ENCODE data around the gene TRAPPC2L. TPM values are rescaled to one million over a fixed set of nuclear protein-coding genes. Genes with fewer than 3 reads are reported as not detected.

Gene TRAPPC2L
- total RNA-seq, 3 donors from 2014 or later = 32.1 to 37.8 (median 34.4) TPM

DNA sequence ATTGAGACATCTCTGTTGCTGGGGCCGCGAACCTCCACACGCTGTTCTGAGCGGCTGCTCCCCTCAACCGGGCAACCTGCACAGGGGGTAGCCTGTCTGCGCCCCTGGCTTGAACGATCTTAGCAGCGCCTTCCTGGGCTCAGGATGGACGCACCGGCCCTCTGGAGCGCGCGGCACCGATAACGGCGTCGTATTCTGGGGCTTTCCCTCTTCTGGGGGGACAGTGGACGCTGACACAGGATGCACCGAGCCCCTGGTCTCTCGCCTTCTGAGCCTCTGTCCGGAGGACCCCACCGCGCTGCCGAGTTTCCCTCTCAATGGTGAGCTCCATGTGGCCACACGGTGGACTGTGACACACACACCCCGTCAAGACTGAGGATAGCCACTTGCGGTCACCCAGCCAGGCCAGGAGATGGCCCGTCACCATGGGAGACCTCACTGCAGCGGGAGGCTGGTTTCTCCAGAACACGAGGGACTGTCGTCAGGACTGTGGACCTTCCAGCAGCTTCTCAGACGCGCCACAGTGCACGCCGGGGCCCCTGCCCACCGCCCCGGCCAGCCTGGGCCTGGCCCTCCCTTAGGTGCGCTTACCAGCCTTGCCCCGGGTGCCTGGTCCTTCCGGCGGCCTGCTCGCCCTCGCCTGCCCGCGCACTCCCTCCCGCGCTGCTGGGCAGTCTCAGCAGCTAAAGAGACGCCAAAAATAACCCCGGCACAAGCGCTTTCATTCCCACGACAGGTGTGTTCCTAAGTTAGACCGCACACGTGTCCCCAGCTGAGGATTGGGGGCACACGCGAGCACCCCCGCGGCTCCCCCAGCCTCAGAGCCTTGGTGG lies 39.5 kb downstream of the TRAPPC2L start:
- H3K4me1 ChIP-seq = no peaks in the 10 kb centered on the region
- H3K4me3 ChIP-seq = no peak overlapping the region
- no peaks in the 10 kb centered on the region for H3K9me3 ChIP-seq
- no peaks in the 10 kb centered on the region for H3K27me3 ChIP-seq
- DNase-seq (ENCODE audit: low spot score in 2 of 2) = no peak
- intact Hi-C loops (cut with DNase I; ENCODE audit: low total_unique reads) = no loop called here
- TF ChIP-seq, protein P1, sequence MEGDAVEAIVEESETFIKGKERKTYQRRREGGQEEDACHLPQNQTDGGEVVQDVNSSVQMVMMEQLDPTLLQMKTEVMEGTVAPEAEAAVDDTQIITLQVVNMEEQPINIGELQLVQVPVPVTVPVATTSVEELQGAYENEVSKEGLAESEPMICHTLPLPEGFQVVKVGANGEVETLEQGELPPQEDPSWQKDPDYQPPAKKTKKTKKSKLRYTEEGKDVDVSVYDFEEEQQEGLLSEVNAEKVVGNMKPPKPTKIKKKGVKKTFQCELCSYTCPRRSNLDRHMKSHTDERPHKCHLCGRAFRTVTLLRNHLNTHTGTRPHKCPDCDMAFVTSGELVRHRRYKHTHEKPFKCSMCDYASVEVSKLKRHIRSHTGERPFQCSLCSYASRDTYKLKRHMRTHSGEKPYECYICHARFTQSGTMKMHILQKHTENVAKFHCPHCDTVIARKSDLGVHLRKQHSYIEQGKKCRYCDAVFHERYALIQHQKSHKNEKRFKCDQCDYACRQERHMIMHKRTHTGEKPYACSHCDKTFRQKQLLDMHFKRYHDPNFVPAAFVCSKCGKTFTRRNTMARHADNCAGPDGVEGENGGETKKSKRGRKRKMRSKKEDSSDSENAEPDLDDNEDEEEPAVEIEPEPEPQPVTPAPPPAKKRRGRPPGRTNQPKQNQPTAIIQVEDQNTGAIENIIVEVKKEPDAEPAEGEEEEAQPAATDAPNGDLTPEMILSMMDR (IDR thresholded peaks at IDR 0.05) = no peak
- TF ChIP-seq POLR2A (IDR thresholded peaks at IDR 0.05) (no peak), POLR2AphosphoS5 (IDR thresholded peaks at IDR 0.05) (no peak)
- no peaks in the 10 kb centered on the region for H3K36me3 ChIP-seq
- H3K27ac ChIP-seq = no peak overlapping the region

DNA sequence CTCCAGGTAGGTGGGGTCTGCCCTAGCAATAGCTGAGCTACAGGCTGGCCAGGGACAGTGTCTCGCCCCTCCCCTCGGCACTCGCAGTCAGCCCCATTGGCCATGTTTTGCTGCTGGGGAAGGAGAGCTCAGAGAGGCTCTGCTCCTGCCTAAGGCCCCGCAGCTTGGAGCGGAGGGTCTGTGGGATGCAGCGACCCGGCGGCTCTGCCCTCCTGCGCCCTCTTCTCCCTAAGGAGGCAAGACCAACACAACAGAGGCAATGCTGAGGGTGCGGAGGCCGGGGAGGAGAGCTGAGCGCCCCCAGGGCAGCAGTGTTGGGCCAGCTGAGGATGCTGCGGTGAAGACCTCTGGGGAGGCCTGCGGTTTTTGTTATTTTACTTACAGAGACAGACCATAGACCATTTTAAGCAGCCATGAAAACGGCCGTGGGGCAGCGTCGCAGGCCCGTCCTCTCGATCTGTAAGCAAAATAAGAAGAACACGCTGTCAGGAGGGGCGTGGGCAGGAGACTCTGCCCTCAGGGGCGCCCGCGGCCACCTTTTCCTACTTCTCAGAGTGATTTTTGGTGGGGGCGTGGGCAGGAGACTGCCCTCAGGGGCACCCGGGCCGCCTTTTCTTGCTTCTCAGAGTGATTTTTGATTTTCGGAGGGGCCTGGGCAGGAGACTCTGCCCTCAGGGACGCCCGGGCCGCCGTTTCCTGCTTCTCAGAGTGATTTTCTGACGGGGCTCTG lies 40.9 kb downstream of the TRAPPC2L start:
- no peaks in the 10 kb centered on the region for H3K27me3 ChIP-seq
- no peak for DNase-seq (ENCODE audit: low spot score in 2 of 2)
- no peak overlapping the region for H3K27ac ChIP-seq
- no peaks in the 10 kb centered on the region for H3K36me3 ChIP-seq
- no peak overlapping the region for H3K4me3 ChIP-seq
- no peaks in the 10 kb centered on the region for H3K9me3 ChIP-seq
- H3K4me1 ChIP-seq = no peaks in the 10 kb centered on the region
- intact Hi-C loops (cut with DNase I; ENCODE audit: low total_unique reads) = no loop called here
- TF ChIP-seq POLR2A (IDR thresholded peaks at IDR 0.05) = no peak
- TF ChIP-seq POLR2AphosphoS5 (IDR thresholded peaks at IDR 0.05) = no peak
- TF ChIP-seq, protein P1 (IDR thresholded peaks at IDR 0.05) = no peak

- TF ChIP-seq POLR2A (IDR thresholded peaks at IDR 0.05) (no peak), POLR2AphosphoS5 (IDR thresholded peaks at IDR 0.05) (no peak)
- TF ChIP-seq, protein P1 (IDR thresholded peaks at IDR 0.05) = no peak
- no peaks in the 10 kb centered on the region for H3K4me1 ChIP-seq
- no peak overlapping the region for H3K27ac ChIP-seq
- H3K4me3 ChIP-seq = no peak overlapping the region
- intact Hi-C loops (cut with DNase I; ENCODE audit: low total_unique reads) = no loop called here
- no peaks in the 10 kb centered on the region for H3K36me3 ChIP-seq
- H3K9me3 ChIP-seq = no peaks in the 10 kb centered on the region
- H3K27me3 ChIP-seq = no peaks in the 10 kb centered on the region
- no peak for DNase-seq (ENCODE audit: low spot score in 2 of 2)
These were observed 43.2 kb downstream of the TRAPPC2L start for GRCh38 chr16:88899901-88900661.

DNA sequence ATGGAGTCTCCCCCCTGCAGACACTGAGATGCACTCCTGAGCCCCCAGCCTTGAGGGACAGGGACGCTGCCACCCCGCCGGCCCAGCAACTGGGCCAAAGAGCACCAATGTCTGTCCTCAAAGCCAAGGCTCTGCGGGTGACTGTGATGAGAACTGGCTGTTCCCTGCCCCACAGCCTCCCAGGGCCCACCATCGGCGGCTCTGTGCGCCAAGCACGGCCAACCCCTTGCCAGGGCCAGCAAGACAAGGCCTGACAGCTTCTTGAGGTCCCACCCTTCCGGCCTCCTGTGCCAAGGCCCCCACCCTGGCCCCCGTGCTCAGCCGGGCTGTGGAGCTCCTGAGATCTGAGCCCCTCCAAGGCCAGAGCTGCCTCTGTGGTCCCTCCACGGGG lies 43.7 kb downstream of the TRAPPC2L start:
- TF ChIP-seq POLR2A (IDR thresholded peaks at IDR 0.05) (no peak), POLR2AphosphoS5 (IDR thresholded peaks at IDR 0.05) (no peak)
- TF ChIP-seq, protein P1 (IDR thresholded peaks at IDR 0.05) = no peak
- H3K4me1 ChIP-seq = no peaks in the 10 kb centered on the region
- H3K27me3 ChIP-seq = no peaks in the 10 kb centered on the region
- no peak for DNase-seq (ENCODE audit: low spot score in 2 of 2)
- H3K9me3 ChIP-seq = no peaks in the 10 kb centered on the region
- no peak overlapping the region for H3K4me3 ChIP-seq
- no peaks in the 10 kb centered on the region for H3K36me3 ChIP-seq
- intact Hi-C loops (cut with DNase I; ENCODE audit: low total_unique reads) = no loop called here
- no peak overlapping the region for H3K27ac ChIP-seq
